GM21360 (cell line): Measurements from ENCODE around the gene CLSTN2.

Experiments
- ATAC-seq: cut with Tn5 transposase; IDR thresholded peaks from one replicate; pipeline ENCODE4 v1.9.1; 2021; ENCODE audit warnings: mild to moderate bottlenecking, moderate library complexity; ENCODE audit not compliant: unreplicated experiment

CLSTN2 gene

DNA sequence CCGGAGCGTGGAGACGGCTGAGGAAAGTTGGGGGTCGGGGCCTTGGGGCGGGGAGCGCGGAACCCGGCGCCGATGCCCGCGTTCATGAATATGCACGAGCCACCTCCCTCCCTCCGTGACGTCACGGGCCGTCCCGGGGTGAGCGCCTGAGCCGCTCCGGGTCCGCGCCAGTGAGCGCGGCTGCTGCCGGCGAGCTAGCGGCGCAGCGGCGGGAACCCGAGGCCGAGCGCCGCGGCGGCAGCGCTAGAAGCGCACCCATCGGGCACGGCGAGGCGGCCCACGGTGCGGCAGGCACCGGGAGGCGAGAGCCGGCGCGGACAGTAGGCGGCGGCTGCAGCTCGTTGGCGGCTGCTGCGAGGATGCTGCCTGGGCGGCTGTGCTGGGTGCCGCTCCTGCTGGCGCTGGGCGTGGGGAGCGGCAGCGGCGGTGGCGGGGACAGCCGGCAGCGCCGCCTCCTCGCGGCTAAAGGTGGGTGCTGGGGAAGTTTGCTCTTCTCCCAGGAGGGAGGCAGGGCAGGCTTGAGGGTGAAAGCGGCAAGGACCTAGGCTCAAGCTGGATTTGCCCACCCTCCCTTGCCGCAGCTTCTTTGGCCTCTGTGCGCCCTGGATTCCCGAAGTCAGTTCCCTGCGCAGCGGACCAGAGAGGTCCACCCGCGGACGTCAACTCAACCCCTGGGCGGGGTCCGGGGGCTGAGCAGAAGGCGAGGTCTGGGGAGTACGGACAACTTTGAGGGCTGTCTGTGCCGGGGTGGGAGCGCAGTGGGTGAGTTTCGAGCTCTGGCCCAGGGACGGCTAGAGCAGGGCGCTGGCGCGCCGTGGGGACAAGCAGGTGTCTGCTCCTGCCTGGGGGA, at the start of gene CLSTN2:
Gene CLSTN2 (plus strand): TSS at position 170 of the 850 bp plus-strand sequence.
- peak; percentile 67 for ATAC-seq

DNA sequence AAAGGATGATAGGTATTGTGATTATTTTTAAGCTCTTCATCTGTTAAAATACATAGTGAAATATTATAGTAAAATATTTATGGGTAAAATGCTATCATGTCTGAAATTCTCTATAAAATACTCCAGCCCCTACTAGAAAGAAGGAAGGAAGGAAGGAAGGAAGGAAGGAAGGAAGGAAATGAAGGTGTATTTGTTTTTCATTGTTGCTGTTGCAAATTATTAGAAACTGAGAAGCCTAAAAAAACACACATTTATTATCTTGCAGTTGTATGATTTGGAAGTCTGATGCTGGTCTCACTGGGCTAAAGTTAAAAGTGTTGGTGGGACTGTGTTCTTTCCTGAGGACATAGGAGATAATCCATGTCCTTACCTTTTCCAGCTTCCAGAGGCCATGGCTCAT, 47.6 kb upstream of the CLSTN2 start:
- no peak for ATAC-seq

DNA sequence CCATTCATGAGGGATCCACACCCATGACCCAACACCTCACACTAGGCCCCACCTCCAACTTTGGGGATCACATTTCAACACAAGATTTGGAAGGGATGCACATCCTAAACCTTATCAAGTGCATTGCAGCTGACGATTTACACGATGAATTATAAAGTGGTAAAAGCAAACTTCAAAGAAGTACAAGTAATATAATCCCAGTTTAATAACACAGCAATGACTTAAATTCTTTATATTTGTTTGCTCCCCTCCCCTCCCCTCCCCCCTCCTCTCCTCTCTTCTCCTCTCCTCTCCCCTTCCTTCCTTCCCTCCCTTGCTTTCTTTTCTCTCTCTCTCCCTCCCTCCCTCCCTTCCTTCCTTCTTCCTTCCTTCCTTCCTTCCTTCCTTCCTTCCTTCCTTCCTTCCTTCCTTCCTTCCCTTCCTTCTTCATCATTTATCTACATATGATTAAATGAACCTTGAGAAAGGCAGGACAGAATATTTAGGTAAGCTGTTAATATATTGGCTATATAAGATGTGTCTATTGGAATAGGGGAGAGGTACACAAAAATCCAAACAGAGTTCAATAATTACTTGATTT, 46.3 kb upstream of the CLSTN2 start:
- ATAC-seq, result no peak

DNA sequence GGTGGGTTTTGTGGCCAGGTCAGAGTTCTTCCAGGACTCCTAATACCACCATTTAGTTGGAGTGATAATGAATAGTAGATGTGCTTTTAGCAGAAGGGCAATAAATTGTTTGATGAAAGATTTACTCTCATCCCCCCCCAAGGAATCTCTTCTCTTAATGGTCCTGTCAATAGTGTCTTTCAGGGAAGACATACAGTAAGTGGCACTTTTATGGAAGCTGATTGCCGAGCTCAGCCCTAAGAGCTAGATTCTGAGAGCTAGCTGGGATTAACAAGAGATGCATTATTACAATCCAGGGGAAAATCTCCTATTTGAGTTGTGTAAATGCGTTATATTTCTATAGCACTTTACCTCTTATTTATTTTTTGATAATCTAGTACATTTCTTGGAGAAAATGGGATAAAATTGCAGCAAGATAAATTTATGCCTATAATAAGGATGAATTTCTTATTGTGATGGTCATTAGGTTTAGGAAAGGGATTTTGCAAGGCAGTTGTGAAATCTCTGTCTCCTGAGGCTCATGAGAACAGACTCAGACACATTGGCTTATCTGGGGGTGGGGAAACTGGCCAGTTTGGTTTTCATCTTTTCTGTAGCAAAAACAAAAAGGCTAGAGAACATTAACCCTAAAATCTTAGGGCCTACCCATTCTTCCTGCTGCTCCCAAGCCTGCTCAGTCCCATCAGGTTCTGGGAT, 41.6 kb upstream of the CLSTN2 start:
- no peak for ATAC-seq

DNA sequence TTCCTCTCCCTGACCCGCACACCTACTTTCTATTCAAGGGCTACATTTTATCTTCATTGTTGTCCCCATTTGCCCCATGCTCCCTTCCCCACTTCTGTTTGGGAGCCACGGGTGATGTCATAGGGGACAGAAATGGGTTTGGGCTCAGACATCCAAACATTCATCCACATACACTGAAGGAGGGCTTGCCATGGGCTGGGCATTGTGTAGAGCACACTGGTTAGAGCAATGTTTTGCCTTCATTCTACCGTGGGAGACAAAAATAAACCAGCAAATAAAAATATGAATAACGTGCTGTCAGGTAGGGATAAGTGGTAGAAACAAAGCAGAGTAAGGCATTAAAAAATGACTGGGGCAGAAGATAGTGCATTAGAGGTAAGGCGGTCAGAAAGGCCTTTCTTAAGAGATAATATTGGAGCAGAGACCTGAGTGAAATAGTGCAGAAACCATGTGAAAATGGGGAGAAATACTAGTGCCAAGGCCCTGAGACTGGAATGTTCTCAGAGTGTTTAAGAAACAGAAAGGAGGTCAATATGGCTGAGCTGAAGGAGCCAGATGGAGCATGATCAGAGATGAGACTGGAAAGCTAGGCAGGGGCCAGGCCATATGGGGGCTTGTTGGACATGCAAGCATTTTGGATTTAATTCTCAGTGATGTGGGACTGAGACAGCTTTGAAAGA, 40.9 kb upstream of the CLSTN2 start:
- ATAC-seq, result no peak

DNA sequence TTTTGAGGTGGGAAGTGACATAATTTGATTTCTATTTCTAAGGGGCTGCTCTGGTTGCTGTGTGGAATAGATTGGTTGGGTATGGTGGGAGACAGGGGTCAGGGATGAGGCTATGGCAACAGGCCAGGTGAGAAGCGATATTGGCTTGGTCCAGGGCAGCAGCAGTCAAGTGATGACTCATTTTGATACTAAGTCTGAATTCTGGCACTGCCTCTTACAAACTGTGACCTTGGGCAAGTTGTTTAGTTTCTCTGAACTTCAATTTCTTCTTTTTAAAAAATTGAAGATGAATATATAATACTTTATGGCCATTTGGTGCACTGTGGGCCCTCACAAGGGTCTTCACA, 40.4 kb upstream of the CLSTN2 start:
- ATAC-seq, result no peak

DNA sequence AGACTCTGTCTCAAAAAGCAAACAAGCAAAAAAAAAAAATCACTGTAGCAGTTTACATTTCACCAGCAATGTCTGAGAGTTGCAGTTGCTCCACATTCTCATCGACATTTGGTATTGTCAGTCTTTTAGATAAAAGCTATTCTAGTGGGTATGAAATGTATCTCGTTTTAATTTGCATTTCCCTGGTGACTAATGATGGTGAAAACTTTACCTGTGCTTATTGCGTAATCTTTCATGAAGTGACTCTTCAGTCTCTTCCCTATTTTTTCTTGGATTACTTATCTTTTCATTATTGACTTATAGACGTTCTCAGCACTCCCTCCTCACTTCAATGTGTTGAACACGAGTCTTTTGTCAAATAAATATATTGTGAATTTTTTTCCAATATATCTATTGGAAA, 37.2 kb upstream of the CLSTN2 start:
- no peak for ATAC-seq

DNA sequence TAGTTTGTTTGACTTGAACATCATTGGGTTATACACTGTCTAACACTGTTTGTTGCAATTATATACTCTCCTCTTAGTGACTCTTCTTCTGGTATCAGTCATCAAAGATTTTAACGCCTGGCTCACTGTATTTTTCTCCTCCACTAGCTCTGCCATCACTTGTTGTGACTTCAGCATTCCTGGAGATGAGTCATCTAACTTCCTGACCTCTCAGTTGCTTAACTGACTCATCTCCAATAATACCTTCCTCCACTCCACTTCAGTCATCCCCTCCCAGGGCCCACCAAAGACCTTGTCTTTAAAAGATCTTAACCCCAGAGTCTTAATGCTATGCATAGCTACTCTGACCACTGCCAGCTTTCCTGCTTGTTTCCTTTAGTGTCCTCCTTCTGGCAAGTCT, 28.6 kb upstream of the CLSTN2 start:
- no peak for ATAC-seq

DNA sequence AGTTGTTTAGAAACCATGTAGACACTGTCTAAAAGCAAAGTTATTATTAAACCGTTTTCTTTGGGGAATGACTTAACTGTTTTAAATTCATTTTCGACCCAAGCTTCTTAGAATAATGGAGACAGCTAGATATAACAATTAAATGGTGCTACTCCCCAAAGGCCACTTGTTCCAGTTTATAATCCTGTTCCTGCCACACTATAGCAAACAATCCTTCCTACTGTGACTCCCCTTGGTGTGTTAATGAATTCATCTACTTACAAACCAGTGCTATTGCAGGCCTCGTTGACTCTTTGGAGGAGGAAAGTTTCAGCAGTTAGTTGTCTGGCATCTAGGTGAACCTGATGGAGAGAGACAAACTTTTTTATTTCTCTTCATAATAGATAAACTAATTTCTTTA, 25.2 kb upstream of the CLSTN2 start:
- ATAC-seq, result no peak

DNA sequence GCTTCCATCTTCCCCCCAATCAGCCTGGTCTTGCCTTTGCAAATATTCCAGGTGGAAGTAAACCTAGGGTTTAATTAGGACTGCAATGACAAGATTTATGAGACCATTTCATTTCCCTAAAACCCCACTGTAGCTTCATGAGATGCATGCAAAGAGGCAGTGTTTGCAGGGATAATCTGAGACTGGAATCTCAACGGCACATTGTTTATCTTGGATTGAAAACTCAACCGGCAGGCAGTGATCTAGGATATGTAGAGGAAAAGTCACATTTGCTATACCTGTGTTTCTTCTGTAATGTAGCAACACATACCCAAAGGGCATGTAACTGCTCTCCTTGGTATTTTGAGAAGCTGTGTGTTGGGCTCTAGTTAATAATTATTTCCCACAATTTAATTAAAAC, 18.7 kb upstream of the CLSTN2 start:
- no peak for ATAC-seq

DNA sequence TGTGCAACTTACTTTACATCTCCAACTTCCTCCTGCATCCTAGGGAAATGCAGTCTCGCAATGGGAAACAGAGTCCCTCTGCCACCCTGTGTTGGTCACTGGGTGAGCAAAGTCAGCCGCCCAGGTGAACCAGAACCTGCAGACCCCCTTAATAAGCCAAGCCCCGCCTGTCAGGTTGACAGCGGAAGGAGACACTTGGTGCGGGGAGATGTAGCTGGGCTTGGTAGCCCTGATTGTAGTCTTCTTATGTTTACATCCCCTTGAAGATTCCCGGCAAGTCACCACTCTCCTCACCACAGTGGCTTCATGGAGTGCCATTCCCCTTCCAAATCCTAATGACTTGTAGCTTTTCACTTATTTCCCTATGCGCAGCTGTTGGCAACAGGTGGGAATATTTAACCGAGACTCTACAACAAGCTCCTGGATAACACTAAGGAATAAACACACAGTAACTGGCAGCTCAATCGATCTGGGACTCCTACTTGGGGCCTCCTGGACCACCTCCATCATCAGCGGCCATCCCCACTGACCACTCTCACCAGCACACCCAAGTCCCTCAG, 17.7 kb upstream of the CLSTN2 start:
- no peak for ATAC-seq

DNA sequence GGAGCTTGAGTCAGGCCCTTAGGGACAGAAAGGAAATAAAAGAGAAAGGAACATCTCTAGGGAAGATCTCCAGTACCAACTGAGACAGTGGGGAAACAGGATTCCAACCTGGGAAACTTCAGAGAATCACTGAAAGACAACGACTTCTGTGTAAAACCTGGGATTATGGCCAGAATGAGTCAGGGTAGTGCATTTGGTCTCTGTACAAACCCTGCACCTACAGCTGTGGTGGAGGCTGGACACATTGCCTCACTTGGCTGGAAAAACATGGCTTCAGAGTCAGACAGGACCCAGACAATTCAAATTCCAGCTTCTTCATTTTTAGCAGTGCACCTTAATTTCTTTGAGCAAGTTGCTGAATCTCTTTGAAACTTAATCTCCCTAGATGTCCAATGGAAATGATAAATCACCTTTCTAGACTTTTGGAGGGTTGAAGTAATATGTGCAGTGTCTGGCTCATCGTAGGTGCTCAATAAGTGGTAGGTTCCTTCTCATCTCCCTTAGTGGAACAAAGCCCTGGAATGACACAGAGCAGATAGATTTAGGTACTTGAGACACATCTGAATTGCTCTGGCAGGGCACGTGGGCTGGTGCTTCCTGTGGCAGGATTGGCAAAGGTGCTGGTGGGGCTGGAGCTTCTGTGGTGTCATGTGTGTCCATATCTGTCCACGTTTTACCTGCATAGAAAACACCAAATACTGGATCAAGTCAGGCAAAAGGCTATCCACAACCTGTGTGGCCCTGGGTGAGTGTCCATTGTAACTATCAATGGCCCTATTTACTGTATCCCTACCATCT, 6.1 kb upstream of the CLSTN2 start:
- ATAC-seq, result no peak

DNA sequence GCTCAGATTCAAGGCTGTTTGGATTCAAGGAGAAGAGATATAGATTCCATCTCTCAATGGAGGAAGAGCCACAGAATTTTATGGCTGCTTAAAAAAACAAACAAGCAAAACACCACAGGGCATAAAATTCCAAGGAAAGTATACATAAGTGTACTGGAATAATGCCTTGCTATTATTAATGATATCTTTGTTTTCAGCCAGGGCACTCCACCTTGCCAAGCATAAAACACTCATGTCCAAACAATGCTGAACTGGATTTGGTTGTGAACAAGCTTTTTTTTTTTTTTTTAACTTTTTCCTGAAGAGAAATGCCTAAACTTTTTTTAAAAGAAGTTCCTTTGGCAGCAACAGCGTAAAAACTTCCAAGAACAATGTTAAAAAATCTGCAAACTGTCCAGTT, 4.8 kb upstream of the CLSTN2 start:
- no peak for ATAC-seq

DNA sequence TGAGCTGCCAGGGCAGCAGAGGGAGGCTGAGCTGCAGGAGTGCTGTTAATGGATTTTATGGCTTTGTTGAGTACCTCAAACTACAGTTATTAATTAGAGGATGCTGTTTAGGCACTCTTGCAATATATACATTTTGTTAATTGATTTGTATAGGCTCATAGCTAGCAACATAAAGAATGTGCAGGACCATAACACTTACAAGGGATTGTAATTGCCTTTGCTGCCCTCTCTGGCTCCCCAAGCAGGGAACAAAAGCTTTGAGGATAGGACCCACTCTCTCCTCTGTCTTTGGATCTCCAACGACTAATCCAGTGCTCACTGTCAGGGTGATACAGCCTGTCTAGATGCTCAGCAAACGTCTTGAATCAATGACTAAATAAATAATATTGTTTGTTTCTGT, 1.2 kb upstream of the CLSTN2 start:
- ATAC-seq, result no peak

DNA sequence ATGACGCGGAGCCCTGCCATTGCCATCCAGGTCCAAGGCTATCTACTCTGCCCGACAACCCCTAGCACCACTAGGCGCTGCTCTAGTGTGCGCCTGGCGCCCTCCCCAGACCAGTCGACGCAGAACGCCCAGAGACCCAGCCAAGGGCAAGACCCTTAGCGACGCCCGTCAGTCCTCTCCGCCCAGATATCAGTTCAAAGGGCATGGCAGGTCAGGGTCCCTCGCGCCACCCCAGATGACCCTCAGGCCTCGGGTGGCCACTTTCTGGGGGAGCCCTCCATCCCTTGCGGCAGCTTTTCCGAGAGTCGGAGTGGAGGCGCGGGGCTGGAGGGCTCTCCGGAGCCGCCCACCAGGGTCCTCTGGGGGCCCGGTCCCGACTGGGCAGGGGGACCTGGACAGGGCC, 371 bp upstream of the CLSTN2 start:
- peak; percentile 28 for ATAC-seq

DNA sequence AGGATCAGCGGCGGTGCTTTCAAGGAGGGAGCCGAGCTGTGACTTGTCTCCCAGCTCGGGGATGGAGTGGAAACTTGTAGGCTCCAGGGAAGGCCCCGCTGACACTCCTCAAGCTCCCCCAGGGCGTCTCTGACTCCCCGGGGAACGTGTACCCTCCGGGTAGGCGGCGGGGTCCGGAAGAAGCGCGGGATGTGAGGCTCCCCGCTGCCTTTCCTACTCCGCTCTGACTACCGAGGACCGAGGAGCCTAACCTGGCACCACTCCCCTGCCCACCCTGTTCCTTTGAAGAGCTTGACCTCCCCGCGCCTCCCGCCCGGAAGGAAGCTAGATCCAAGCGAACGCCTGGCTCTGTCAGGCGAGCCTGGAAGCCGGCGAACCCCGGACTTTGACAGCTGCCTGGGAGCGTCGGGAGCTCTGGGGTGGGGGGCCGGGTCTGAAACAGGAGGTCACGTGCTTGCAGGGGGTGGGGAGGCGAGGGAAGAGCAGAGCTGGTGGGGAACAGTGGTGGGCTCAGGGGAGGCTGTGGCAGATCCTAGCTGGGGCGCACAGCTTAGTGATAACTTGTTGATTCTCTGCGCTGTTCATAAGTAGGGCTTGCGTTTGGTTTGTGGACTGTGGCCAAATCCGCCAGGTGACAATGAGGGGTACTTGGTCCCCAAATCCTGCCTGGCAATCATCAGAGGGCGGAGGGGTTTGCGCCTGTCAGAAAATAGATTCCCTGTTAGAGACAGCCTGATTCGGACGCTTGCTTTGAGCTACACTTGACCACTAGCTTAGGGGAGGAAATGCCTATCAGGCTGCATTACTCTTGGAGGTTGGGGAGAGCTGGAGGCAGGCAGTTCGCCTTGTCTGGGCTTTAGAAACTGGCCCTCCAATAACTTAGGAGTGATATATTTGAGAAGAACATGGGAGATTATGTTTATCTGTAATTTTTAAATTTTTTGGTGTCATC, 1.2 kb downstream of the CLSTN2 start:
- ATAC-seq, result no peak

DNA sequence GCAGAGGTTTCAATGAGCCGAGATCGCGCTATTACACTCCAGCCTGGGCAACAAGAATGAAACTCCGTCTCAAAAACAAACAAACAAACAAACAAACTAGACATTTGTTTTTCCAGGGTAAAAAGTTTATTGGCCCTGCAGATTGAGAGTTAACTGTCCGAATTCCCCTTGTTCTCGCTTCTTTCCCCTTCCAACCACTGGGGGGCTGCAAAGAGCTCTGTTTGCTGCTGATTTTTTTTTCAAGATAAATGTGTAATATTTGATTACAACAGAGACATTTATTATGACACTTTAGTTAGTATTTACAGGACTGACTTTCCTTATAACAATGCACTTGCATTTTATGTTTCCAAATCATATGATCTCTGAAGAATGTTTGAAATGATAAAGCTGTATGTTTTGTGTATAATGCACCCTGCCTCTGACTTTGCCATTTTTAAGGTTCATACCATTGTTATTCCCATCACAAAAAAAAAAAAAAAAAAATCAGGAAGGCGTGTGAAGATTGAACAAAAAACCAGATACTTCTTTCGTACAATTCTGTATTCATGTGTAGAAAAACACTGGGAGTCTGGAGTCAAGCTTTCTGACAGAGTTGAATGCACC, 2.8 kb downstream of the CLSTN2 start:
- ATAC-seq, result no peak

DNA sequence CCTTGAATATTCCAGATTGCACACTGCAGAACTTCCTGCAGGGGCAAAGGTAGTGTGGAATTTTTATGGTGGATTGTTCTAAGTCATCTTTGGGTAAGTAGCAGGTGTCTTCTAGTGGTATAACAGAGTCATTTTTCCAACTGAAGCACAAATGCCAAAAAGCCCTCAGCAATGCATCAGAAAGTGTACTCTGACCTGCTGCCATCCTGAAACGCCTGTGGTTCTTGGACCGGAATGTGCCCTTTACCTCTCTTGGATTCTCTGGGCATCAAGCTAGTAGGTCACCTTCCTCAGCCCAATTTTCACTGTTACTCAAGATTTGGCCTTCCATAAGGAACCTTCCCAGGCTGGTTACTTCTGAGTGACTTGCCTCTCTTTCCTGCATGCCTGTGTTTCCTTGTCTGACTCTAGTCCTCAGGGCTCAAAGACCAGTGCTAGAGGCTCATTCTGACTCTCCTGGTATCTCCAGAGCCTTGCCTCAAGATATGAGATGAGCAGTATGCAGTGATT, 4.8 kb downstream of the CLSTN2 start:
- ATAC-seq, result no peak

DNA sequence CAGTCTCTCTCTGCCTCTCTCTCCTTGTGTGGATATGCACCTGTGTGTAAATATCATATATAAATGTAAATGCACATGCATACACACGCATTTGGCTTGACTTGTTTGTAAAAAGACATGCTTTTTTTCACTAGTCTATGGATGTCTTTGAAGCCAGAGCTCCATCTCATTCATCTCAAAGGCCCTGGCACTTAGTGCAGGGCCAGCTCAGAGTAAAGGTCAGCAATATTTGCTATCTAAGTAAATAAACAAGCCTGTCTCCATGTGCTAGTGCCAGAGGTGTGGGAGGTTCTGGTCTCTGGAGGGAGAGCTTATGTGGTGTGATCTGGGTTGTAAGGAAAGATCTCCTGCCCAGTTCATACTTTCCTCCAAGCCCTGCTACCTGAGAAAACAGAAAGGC, 5.6 kb downstream of the CLSTN2 start:
- ATAC-seq, result no peak
